Muscle layer of duodenum (tissue), 2 donors: ENCODE results near the gene ARMC9.

Experiments used
- H3K27ac ChIP-seq: one replicate; pipeline ENCODE4 v1.7.0; 2013; ENCODE audit warnings: mild to moderate bottlenecking, low read length
- H3K27me3 ChIP-seq: one replicate; pipeline ENCODE4 v1.7.0; 2013; ENCODE audit warnings: low read depth, mild to moderate bottlenecking, control low read depth, low read length
- H3K36me3 ChIP-seq, 2 donors: one replicate each; pipeline ENCODE4 v1.7.0; 2013; ENCODE audit warnings: low read length in 2 of 2, control low read depth in 1 of 2, mild to moderate bottlenecking in 1 of 2; ENCODE audit not compliant: insufficient read depth in 2 of 2, control insufficient read depth in 1 of 2
- H3K4me1 ChIP-seq, 2 donors: one replicate each; pipeline ENCODE4 v1.7.0; 2013; ENCODE audit warnings: low read length in 2 of 2, mild to moderate bottlenecking in 2 of 2, control low read depth in 1 of 2, moderate library complexity in 1 of 2; ENCODE audit not compliant: insufficient read depth in 2 of 2, control insufficient read depth in 1 of 2
- H3K4me3 ChIP-seq, 2 donors: one replicate each; pipeline ENCODE4 v1.7.0; 2013; ENCODE audit warnings: low read length in 2 of 2, low read depth in 1 of 2, mild to moderate bottlenecking in 1 of 2
- H3K9me3 ChIP-seq, 2 donors: one replicate each; pipeline ENCODE4 v1.7.0; 2013; ENCODE audit warnings: low read length in 2 of 2, control low read depth in 1 of 2, mild to moderate bottlenecking in 1 of 2; ENCODE audit not compliant: control insufficient read depth in 1 of 2
- donor health status: healthy.

ARMC9 gene

GRCh38 chr2:231379266-231380215 is 181.1 kb downstream of the ARMC9 start:
- Histone ChIP-seq H3K9me3 (no peaks in the 10 kb centered on the region), H3K4me1 (no peaks in the 10 kb centered on the region), H3K36me3 (no peaks in the 10 kb centered on the region), H3K27me3 (no peaks in the 10 kb centered on the region), H3K27ac (no peak overlapping the region), H3K4me3 (no peak overlapping the region)

GRCh38 chr2:231380307-231380706 is 181.9 kb downstream of the ARMC9 start:
- no peak overlapping the region for H3K4me3 ChIP-seq
- no peaks in the 10 kb centered on the region for H3K4me1 ChIP-seq
- no peaks in the 10 kb centered on the region for H3K9me3 ChIP-seq
- no peaks in the 10 kb centered on the region for H3K27me3 ChIP-seq
- H3K36me3 ChIP-seq: no peaks in the 10 kb centered on the region
- no peak overlapping the region for H3K27ac ChIP-seq

- Histone ChIP-seq H3K4me1 (no peaks in the 10 kb centered on the region), H3K36me3 (no peaks in the 10 kb centered on the region), H3K27me3 (no peaks in the 10 kb centered on the region), H3K4me3 (no peak overlapping the region), H3K9me3 (no peaks in the 10 kb centered on the region), H3K27ac (no peak overlapping the region)
Observed at GRCh38 chr2:231380991-231381847, 182.8 kb downstream of the ARMC9 start.

- H3K9me3 ChIP-seq: no peaks in the 10 kb centered on the region
- no peaks in the 10 kb centered on the region for H3K36me3 ChIP-seq
- H3K4me1 ChIP-seq: no peaks in the 10 kb centered on the region
- H3K4me3 ChIP-seq: no peak overlapping the region
- no peaks in the 10 kb centered on the region for H3K27me3 ChIP-seq
- H3K27ac ChIP-seq: no peak overlapping the region
Observed at GRCh38 chr2:231382116-231382515, 183.7 kb downstream of the ARMC9 start.

- Histone ChIP-seq H3K9me3 (no peaks in the 10 kb centered on the region), H3K27me3 (no peaks in the 10 kb centered on the region), H3K27ac (no peak overlapping the region), H3K4me3 (no peak overlapping the region), H3K4me1 (peaks cover 0 to 6% of the 10 kb centered on the region in 2 donors), H3K36me3 (no peaks in the 10 kb centered on the region)
Observed at GRCh38 chr2:231383416-231384108, 185.1 kb downstream of the ARMC9 start.

GRCh38 chr2:231384109-231384435 is 185.6 kb downstream of the ARMC9 start:
- no peak overlapping the region for H3K27ac ChIP-seq
- peaks cover 0 to 9% of the 10 kb centered on the region in 2 donors for H3K4me1 ChIP-seq
- H3K27me3 ChIP-seq: no peaks in the 10 kb centered on the region
- no peaks in the 10 kb centered on the region for H3K9me3 ChIP-seq
- no peak overlapping the region for H3K4me3 ChIP-seq
- no peaks in the 10 kb centered on the region for H3K36me3 ChIP-seq

- no peaks in the 10 kb centered on the region for H3K27me3 ChIP-seq
- no peaks in the 10 kb centered on the region for H3K36me3 ChIP-seq
- no peaks in the 10 kb centered on the region for H3K9me3 ChIP-seq
- peaks cover 0 to 9% of the 10 kb centered on the region in 2 donors for H3K4me1 ChIP-seq
- H3K27ac ChIP-seq: no peak overlapping the region
- H3K4me3 ChIP-seq: no peak overlapping the region
Observed at GRCh38 chr2:231384970-231385369, 186.5 kb downstream of the ARMC9 start.

GRCh38 chr2:231385429-231385828 is 187.0 kb downstream of the ARMC9 start:
- Histone ChIP-seq H3K27ac (no peak overlapping the region), H3K27me3 (no peaks in the 10 kb centered on the region), H3K9me3 (no peaks in the 10 kb centered on the region), H3K4me3 (no peak overlapping the region), H3K4me1 (peaks cover 0 to 9% of the 10 kb centered on the region in 2 donors), H3K36me3 (no peaks in the 10 kb centered on the region)

- no peak overlapping the region for H3K4me3 ChIP-seq
- no peaks in the 10 kb centered on the region for H3K27me3 ChIP-seq
- H3K27ac ChIP-seq: no peak overlapping the region
Observed at GRCh38 chr2:231386446-231386845, 188.0 kb downstream of the ARMC9 start.

GRCh38 chr2:231387904-231388724 is 189.7 kb downstream of the ARMC9 start:
- Histone ChIP-seq H3K4me1 (peaks cover 0 to 9% of the 10 kb centered on the region in 2 donors), H3K36me3 (no peaks in the 10 kb centered on the region), H3K27ac (no peak overlapping the region), H3K9me3 (no peaks in the 10 kb centered on the region), H3K4me3 (no peak overlapping the region), H3K27me3 (no peaks in the 10 kb centered on the region)

More at GRCh38 chr2:231386446-231386845, 188.0 kb downstream of the ARMC9 start:
- Histone ChIP-seq H3K9me3 (no peaks in the 10 kb centered on the region), H3K4me1 (peaks cover 0 to 9% of the 10 kb centered on the region in 2 donors), H3K36me3 (no peaks in the 10 kb centered on the region)
